GM19240 (cell line): Measurements from ENCODE around the gene PICALM.

ENCODE experiments used
- DNase-seq: peaks from one replicate; pipeline ENCODE4 v3.0.0; 2011; ENCODE audit warnings: low spot score; ENCODE audit not compliant: insufficient read length

The PICALM gene

GRCh38 chr11:86047275-86047991, 21.5 kb downstream of the PICALM start:
- no peak for DNase-seq

DNA sequence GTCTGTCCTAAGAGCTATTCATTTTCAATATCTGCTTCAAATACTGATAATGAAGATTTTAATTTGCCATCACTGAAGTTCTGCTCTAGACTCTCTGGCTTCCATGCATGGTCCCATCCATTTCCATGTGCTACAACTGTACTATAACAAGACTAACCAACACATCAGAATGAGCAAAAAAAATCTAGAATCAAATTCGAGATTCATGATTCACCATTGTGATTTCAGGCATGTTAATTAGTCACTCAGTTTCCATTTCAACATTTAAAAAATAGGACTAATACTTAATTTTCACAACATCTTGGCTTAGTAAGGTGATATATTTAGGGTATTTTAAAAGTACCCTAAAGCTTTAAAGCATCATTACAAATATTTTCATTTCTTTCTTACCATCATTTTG, 22.8 kb downstream of the PICALM start:
- no peak for DNase-seq

DNA sequence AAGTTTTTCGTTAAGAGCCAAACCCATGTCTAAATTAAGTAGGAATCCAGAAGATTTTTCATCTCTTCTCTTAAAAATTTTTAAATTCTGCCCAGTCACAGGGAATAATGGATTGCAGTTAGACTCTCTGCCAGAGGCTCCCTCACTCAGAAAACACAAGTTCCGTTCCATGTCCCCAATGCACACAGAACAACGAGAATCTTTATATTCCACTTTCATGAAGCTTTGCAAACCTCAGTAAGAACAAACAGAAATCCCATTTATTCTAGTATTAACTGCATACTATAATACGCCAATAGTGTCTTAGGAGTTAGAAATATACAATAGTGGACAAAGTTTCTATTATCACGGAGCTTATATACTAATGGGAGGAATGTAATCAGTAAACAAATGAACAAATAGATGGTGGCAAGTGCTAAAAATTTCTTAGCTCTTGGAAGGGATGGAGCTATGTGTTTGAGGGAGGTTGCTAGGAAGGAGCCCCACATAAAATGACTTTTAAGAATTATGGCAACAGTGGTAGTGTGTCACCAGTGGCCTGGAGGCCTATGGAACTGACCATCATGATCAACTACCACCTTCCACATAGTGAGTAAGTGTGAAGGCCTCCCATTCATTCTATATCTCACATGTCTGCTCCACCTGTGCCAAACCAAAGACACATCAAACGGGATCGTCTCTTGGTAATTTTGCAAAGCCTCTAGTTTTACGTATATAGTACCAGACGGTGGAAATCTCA, 24.9 kb downstream of the PICALM start:
- no peak for DNase-seq

GRCh38 chr11:86041975-86042378, 26.9 kb downstream of the PICALM start:
- peak; percentile 12 for DNase-seq

DNA sequence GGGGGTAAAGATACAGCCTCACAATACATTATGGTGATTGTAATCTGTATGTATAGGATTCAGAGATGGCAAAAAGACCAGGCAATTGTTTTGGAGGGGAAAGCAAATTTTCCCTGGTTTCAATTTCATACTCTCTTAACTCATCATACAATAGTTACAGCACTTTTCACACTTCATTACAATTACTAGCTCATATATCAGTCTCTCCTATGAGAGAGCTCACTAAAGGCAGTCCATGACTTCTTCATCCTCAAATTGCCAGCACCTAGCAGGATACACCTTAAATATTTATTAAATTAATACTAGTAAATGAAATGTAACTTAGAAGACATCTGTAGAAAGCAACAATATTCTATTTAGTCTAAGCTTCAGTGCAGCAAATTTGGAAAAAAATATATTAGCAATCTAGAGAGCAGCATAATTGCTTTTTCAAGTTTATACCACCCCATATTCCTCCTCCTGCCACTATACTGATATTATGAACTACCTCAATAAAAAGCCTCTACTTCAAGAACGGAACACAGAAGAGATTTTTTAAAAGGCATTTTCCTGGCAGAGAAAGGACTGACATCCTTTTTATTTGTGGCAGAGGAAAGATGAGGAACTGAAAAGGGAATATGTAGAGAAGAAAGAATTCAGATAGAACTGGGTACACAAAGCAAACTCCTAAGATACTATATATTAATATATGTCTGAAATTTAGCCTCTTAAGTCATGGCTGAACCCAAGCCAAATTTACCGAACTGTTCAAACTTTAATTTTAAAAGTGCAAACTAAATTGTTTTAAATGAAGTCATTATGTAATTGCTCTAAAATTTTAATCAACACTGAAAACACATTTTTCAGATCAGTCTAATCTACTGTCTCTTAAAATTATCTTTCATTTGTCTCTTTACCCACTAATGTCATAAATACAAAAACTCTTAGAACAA, 27.7 kb downstream of the PICALM start:
- no peak for DNase-seq

GRCh38 chr11:86039094-86039493, 29.8 kb downstream of the PICALM start:
- DNase-seq, result no peak

- DNase-seq, result no peak
Observed at GRCh38 chr11:86037743-86038142, 31.1 kb downstream of the PICALM start.

GRCh38 chr11:86035920-86036319, 33.0 kb downstream of the PICALM start:
- no peak for DNase-seq

DNA sequence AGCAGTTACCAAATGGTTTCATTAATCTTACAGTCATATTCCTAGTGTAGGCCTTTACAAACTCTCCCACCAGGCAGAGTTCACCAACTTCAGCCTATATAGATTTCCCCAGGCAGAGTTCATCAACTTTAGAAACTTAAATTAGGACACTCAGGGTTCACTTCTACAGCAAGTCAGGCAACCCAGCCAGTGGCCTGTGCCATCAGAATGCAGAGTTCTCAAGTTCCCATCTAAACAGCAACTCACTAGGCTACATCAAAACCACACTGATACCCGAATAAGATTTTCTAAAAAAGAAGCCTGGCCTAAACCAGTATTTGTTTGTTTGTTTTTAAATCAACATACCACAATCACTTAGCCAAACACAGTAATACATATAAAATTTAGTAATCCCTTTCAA, 33.7 kb downstream of the PICALM start:
- DNase-seq, result no peak

DNA sequence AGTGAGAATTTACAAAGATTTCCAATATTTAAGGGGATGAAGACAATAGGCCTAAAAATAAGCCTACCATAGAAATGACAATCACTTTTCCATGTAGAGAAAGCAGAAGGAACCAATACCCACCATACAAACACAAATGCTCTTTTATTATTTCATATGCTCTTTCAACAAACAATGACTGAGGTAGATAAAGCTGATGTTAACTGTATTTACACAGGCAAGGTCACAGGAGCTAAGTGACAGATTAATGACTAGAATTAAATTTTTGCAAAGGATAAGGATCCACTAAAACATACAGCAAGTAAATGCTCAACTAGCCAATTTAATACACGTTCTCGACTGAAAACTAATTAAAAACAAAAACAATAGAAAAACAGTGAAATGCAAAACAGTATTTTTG, 34.2 kb downstream of the PICALM start:
- DNase-seq, result no peak

GRCh38 chr11:86021377-86021776, 47.5 kb downstream of the PICALM start:
- DNase-seq, result no peak

DNA sequence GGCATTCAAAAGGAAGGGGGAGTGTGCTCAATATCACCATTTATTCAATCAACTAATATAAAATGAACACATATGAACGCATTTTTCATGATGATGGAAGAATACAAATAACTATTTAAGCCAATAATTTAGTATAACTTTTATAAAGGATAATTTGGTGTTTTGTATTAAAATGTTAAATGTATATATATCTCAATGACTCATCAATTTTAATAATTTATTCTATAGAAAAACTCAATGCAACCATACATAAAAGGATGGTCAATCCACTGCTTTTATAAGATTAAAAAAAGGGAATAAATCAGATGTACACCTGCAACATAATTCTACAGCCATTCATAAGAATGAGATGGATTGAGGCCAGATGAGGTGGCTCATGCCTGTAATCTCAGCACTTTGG, 50.6 kb downstream of the PICALM start:
- DNase-seq, result no peak

- DNase-seq, result no peak
Observed at GRCh38 chr11:86016451-86016850, 52.4 kb downstream of the PICALM start.

GRCh38 chr11:86015699-86016098, 53.2 kb downstream of the PICALM start:
- no peak for DNase-seq

GRCh38 chr11:86014221-86014620, 54.7 kb downstream of the PICALM start:
- DNase-seq, result no peak

DNA sequence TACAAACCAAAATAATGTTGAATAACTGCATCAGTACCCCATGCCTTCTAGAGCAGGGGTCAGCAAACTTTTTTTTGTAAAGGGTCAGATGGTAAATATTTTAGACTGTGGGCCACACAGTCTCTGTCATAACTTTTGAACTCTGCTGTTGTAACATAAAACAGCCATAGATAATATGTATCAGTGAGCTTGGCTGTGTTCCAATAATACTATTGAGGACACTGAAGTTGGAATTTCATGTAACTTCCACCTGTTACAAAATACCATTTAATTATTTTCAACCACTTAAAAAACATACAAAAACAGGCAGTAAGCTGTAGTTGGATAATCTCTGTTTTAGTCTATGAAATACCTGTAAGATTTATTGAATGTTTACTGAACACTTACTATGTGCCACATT, 55.2 kb downstream of the PICALM start:
- no peak for DNase-seq

DNA sequence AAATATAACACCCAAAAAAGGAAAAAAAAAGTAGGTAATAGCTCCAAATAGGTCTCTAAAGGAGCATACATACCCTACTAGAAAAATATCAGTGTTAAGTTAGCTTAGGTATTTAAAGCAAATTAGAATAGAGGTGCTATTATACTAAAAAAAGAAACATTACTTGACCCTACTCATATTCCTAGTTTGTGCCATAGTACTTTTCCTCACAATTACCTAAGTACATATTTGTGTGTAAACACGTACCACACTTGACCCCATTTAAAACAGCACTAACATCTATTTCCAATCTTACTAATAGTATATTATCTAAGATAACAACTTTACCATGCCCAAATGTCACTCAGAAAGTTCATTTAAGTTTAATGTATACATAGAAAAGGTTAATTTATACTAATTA, 57.7 kb downstream of the PICALM start:
- no peak for DNase-seq

DNA sequence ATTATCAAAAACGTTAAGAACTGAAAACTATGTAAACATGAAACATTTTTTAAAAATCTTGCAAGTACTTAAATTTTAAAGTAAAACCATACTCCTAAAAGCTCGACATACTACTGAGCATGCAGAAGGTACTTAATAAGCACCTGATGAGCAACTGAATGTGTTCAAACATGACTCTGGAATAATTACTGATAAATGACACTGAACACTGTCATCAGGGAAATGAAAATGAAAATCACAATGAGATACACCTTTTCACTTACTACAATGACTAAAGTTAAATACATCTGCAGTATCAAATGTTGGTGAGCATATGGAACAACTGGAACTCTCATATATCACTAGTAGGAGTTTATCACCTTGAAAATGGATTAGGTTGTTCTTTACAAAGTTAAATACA, 65.2 kb downstream of the PICALM start:
- DNase-seq, result no peak

DNA sequence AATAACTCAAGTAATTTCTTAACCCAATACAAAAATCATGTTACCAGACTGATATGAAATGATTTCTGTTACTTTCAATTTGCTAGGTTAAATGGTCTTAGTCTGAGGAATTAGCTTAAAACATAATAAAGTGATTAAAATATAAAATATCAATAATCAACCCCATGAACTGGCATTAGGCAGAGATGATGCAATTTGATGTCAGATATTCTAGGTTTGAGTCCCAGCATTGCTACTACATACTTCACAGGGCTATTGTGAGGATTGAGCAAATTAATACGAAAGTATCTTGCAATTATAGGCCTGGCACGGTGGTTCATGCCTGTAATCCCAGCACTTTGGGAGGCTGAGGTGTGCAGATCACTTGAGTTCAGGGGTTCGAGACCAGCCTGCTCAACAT, 66.5 kb downstream of the PICALM start:
- DNase-seq, result no peak

DNA sequence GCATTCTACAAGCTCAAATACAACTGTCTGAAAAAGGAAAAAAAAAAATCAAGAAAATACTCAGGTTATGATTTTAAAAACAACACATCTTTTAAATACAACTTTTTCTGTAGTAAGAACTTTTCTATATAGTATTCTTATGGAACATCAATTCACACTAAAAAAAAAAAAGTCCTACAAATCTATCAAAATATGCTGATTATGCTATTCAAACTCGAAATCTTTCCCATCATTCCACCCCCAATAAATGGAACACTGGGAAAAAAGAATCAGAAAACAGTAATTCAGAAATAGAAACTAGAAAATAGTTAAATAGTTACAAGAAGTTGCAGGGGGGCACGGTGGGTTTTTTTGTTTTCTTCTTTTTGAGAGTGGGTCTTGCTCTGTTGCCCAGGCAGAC, 77.4 kb downstream of the PICALM start:
- DNase-seq, result no peak

GRCh38 chr11:85989746-85990145, 79.1 kb downstream of the PICALM start:
- DNase-seq, result no peak

DNA sequence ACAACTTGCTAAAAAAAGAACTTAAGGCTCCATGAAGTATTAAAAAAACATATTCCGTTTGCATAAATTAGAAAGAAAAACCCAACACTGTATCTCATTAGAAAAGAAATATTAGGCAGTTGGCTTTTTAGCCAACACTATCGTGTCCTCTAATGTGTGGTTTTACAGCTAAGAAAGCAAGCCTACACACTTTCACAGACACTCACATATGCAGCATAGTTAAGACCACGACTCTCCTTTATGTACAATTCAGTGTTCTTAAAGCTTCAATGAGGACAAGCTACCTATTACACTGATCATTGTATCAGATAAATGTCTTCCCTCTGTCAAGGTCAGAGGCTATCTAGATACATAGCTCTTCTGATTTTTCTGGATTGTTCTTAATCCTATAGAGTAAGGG, 80.1 kb downstream of the PICALM start:
- DNase-seq, result no peak
